Measurements from ENCODE around the gene SERPINB6.
"Not testable (repeated sequence)": the region's sequence is repeated elsewhere in the genome, so short reads cannot be mapped to it uniquely, and the experiment has no call there.

SERPINB6 gene

DNA sequence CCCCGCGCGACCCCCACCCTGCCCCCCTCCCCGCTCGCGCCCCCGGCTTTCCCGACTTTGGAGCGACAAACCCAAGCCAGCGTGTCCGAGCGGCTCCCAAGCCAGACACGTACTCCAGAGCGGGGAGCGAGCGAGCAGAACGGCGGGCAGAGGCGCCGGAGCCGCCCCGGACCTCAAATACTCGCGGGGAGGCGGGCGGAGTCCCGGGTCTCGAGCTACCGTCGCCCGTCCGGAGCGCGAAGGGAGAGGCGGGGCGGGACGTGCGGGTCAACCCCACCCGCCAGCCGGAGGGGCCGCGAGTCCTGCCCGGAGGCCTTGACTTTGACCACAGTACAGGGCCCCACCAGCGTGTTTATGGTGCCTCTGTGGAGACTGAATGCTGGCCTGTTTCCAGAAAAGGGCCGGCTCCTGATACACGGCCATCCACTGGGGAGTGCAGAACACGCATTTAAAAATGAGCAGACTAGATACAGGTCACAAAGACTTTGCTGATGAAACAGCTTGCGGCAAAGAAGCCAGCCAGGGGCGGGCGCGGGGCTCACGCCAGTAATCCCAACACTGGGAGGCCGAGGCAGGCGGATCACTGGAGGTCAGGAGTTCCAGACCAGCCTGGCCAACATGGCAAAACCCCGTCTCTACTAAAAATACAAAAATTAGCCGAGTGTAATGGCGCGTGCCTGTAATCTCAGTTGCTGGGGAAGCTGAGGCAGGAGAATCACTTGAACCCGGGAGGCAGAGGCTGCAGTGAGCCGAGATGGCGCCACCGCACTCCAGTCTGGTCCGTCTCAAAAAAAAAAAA, at the start of gene SERPINB6:
Gene SERPINB6 (minus strand): TSS at position 148 of the 799 bp plus-strand sequence. CDS start 12,235 bp downstream, outside the sequence.
- DNase-seq (ENCODE audit: low read depth in 2 of 2): no peak

DNA sequence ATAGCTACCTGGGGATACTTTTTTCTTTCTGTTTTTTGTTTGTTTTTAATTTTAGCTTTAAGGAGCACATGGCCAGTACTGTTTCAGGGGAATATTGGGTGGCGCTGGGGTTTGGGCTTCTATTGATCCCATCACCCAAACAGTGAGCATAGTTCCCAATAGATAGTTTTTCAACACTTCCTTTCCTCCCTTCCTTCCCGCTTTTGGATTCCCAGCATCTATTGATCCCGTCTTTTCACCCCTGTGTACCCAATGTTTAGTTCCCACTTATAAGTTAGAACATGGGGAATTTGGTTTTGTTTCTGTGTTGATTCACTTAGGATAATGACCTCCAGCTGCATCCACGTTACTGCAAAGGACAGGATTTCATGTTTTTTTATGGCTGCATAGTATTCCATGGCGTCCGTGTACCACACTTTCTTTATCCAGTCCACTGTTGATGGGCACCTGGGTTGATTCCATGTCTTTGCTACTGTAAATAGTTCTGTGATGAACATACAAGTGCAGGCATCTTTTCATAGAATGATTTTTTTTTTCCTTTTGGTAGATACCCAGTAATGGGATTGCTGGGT, 48.5 kb upstream of the SERPINB6 start:
- no peak for DNase-seq (ENCODE audit: low read depth in 2 of 2)

DNA sequence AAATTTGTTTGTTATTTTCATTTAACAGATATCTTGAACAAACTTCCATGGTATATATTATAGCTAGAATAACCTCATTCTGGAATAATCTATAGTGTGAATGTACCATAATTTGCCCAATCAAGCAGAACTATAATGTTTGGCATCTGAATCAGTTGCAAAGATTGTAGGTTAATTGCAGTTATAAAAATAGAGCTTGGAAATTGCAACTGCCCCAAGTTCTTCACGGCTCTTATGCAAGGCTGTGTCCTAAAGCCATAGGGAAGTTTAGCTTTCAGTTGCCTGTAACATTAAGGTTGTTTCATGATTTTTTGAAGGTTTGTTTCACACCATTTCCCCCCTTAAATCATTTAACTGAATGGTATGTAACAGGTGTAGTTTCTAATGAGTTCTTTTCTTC, 47.7 kb upstream of the SERPINB6 start:
- DNase-seq (ENCODE audit: low read depth in 2 of 2): no peak

DNA sequence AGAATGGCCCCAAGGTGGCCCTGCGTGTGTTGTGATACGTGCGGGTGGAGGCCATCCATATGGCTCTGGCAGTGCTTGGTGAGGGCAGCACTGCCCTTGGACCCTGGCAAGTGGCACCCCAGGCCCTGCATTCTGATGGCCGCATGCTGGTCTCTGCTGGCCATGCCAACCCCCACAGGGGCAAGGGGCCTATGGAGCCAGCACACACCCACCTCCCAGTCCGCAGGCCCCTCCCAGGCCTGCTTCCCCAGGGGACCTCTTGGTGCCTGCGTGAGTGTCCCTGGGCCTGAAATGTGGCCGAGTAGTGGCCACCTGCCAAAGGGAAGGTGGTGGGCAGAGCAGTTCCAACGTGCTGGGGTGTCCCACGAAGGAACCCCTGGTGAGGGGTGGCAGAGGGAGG, 45.9 kb upstream of the SERPINB6 start:
- DNase-seq (ENCODE audit: low read depth in 2 of 2): no peak

DNA sequence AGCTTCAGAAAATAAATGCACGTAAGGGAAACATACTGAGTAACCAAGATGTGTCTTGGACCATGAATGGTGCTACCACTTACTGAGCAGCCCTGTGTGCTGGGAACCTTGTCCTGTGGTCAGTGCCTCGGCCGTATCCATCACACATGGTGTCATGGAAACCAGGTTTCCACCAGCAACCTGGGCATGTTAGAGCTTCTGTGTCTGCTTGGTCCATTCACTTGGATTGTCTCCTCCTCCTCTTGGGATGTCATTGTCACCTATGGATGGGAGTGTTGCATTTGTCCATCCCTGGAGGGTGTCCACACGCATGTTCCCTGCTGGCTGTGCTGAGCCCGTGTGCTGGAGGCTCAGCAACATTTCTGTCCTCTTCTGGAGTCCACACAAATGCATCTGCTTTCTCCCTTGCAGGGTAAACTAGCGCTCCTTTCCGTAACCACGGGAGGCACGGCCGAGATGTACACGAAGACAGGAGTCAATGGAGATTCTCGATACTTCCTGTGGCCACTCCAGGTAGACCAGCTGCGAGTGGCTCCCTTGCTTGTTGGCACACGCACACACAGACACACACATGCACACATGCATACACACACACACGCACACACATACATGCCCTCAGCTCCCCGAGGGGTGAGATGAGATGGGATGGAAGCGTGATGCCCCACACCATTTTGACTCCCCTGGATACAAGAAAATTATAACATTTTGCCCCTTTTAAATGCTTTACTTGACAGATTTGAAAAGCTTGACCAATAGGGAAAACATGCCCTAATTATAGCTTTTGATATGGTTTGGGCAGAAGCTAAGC, 45.3 kb upstream of the SERPINB6 start:
- no peak for DNase-seq (ENCODE audit: low read depth in 2 of 2)

DNA sequence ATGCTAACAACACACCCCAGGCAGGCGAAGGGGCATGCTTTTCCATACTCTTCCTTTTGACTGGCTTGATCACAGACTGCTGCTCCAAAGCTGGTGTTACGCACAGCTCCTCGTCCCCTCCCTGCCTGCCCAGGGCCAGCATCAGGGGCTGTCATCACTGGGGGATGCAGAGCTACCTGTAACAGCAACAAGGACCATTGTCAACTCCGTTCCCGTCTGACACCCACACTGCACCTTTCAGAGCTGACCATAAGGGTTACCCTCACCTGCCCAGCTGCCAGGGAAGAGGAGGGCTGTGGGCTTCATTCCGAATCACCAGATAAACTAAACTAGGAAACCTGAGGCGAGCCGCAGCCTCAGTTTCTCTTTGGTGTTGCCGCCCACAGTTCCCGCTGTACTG, 43.8 kb upstream of the SERPINB6 start:
- no peak for DNase-seq (ENCODE audit: low read depth in 2 of 2)

DNA sequence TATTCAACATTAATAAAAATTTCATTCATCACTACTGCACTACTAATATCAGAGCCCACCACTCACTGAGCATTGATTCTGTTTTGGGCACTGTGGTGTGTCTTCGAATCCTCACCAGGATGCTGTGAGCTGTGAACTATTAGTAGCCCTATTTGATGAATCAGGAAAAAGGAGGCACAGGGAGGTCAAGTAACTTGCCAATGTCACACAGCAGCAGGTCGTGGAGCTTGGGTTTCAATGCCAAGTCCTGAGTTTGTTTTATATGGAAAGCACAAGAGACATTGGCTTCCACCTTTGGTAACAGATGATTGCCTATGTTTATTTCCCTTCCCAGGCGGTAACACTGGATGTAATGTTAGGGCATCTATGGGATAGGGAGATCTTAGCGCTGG, 43.3 kb upstream of the SERPINB6 start:
- DNase-seq (ENCODE audit: low read depth in 2 of 2): no peak

DNA sequence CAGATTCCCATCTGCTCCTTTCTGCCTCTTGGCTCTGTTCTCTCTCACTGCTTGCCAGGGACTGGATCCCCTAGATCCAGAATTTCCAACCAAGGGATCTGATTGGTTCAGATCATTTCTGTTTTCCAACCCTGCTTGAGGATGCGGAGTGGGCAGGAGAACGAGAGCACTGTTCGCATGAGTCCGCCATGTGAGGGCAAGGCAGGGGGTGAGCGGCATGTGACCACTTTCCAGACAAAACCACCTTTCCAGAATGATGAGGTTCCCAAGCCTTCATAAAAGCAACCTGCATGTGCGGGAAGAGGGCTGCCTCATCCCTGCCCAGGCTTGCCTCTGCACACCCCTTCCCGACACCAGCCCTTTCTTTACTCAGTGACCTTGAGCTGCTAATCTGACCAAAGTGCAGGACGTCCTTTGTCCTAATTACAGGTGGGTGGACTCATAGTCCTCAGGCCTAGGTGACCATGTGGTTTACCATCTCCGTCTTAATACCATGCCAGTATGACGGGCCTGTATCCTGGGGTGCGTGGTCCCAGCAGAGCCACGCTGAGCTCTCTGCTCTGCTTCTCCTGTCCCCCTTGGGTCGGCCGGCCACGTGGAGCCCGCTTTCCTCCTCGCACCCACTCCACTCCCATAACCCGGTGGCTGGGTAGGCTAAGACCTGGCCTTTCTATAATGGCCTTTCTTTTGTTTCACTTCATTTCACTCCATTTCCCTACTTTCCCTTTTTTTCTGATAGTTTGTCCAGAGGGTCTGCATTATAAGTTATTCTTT, 42.7 kb upstream of the SERPINB6 start:
- DNase-seq (ENCODE audit: low read depth in 2 of 2): no peak

DNA sequence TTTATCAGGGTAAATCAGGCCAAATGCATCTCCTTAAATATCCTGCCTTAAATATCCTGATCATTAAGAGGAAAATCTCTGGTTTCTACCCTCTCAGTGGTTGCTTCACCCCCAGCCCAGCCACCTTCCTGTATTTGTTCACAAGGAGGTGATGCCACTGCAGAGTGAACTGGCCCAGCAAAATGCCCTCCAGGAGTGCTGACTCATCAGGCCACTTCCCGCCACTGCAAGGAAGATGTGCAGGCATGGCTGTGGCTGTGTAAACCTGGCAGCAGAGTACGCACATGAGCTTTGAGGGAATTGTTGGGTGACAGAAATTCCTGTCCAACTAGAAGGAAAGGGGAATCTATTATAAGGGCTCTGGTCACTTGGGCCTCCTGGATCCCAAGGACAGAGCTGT, 42.1 kb upstream of the SERPINB6 start:
- DNase-seq (ENCODE audit: low read depth in 2 of 2): no peak

DNA sequence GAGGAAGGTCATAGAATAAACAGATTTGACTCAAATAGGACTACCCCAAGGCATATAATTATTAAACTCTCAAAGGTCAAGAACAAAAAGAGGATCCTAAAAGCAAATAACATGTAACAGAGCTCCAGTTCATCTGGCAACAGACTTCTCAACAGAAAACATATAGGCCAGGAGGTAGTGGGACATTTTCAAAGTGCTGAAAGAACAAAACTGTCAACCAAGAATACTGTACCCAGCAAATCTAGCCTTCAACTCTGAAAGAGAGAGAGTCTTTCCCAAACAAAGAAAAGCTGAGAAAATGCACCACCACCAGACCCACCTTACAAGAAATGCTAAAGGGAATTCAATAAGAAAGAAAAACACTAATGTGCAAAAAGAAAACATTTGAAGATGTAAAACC, 40.2 kb upstream of the SERPINB6 start:
- DNase-seq (ENCODE audit: low read depth in 2 of 2): no peak

DNA sequence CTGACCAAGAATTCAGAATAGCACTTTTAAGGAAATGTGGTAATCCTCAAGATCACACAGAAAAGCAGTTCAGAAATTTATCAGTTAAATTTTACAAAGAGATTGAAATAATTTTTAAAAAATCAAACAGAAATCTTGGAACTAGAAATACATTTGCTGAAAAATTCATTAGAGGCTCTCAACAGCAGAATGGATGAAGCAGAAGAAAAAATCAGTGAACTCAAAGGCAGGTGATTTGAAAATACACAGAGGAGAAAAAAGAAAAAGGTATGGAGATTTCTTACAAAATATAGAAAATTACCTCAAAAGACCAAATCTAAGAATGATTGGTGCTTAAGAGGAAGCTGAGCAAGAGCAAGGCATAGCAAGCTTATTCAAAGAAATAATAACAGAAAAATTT, 39.8 kb upstream of the SERPINB6 start:
- DNase-seq (ENCODE audit: low read depth in 2 of 2): no peak

DNA sequence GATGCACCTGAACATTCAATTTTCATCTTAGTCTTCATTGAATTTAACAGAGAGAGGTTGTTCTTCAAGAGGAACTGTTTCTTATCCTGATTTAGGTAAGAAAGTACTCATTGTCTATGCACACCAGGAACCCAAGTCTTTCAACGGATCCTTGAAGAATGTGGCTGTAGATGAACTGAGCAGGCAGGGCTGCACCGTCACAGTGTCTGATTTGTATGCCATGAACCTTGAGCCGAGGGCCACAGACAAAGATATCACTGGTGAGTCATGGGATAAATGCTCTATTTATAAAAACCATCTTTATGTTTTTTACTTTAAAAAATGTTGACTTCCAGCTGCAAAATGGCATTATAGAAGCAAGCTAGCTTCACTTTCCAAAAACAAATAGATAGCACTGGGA, 38.6 kb upstream of the SERPINB6 start:
- DNase-seq (ENCODE audit: low read depth in 2 of 2): no peak

DNA sequence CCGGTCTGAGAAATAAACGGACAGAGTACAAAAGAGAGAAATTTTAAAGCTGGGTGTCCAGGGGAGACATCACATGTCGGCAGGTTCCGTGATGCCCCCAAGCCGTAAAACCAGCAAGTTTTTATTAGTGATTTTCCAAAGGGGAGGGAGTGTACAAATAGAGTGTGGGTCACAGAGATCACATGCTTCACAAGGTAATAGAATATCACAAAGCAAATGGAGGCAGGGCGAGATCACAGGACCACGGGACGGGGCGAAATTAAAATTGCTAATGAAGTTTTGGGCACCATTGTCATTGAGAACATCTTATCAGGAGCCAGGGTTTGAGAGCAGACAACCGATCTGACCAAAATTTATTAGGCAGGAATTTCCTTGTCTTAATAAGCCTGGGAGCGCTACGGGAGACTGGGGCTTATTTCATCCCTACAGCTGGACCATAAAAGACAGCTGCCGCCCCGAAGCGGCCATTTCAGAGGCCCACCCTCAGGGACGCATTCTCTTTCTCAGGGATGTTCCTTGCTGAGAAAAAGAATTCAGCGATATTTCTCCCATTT, 37.4 kb upstream of the SERPINB6 start:
- DNase-seq (ENCODE audit: low read depth in 2 of 2): not testable (repeated sequence)

DNA sequence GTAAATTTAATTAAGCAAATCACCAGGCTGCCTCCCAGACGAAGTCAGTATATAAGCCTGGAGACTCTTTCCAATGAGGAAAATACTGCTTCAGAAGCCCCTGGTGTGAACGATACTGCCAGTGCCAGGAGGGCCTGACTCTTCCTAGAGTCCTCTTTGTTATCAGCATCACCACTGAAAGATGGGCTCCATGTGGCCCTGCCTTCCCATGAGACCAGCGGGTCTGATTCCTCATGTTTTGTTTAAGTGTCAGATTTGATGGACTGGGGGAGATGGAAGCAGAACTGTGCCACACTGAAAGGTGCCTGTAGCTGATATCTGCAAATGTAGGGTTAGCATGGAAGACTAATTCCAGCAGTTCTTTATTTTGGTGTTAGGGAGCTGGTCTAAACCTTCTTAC, 36.2 kb upstream of the SERPINB6 start:
- no peak for DNase-seq (ENCODE audit: low read depth in 2 of 2)

DNA sequence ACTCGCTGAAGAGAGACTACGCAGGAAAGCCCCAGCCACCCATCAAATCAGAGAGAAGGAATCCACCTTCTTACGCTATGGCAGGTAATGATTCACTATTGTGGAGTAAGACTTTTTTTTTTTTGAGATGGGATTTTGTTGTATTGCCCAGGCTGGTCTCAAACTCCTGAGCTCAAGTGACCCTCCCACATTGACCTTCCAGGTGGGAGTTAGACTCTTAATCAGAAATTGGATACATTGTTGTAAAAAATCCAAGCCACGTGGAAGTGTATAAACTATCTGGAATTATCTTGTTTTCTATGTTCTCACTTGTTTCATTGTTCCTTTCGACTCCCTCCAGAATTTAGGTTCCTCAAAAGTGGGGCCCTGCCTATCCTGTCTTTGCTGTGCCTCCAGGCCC, 35.1 kb upstream of the SERPINB6 start:
- no peak for DNase-seq (ENCODE audit: low read depth in 2 of 2)

DNA sequence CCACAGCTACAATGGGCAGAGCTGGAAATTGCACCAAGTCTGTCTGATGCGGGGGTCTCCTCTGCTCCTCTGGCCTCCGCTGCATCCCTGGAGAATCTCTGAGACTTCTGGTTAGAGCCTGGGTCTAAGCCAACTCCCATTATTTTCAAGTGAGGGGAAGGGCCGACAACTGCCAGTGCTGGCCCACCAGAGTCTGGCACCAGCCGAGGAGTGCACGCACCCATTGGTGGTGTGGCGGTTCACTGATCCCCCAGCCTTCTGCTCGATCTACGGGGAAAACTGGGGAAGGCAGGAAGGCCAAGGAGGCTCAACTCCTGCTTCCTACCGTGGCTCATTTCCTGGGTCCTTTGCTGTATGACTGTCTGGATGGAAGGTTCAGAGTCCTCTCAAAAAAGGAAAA, 34.5 kb upstream of the SERPINB6 start:
- DNase-seq (ENCODE audit: low read depth in 2 of 2): no peak

DNA sequence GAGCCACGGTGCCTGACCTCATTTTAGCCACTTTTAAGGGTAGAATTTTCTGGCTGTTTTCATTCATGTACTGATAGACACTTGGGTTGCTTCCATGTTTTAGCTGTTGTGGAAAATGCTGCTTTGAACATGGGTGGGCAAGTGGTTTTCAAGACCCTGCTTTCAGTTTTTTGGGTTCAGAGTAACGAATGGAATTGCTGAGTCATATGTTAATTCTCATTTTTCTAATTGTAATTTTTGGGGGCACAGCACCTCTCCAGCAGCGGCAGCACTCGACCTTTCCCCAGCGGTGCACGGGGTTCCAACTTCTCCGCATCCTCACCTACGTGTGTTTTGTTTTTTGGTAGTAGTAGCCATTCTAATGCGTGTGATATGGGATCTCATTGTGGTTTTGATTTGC, 33.7 kb upstream of the SERPINB6 start:
- no peak for DNase-seq (ENCODE audit: low read depth in 2 of 2)

DNA sequence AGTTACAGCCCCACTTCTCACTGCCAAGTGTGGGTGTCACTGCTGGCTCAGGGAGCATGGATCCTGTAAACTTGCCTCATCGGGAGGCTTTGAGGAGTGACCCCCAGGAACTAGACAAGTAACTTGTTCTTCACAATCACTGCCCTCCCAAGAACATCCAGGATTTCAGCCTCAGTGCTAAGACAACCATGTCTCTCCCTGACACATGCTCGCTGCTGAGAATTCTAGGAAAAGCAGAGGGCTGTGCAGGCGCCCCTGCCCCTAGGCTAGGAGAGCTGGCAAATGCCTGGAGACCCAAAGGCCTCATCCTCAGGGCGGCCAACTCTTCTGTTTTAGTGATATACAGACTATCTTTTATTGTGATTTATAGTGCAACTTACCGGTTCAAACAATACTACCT, 31.9 kb upstream of the SERPINB6 start:
- not testable (repeated sequence) for DNase-seq (ENCODE audit: low read depth in 2 of 2)

DNA sequence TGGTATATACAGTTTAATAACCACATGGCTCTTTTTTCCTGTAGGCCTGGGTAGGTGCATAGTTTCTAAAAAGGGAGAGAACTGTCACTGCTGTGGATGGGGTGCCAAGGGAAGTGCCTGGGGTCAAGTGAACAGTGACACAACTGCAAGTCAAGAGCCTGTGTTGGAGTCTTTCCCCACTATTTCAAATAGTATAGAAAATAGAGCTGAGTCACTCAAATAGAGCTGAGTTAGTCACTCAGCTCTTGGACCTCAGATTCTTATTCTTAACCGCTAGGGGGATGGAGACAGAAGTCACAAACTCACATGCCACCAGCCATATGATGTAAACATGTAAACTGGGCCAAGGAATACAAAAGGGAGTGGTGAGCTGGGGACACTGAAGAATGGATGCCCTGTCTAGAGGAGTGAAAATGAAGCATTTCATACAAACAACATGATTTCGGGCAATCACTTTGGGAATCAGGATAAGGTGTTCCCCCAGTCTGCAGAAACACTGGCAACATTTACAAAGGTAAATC, 30.5 kb upstream of the SERPINB6 start:
- no peak for DNase-seq (ENCODE audit: low read depth in 2 of 2)

DNA sequence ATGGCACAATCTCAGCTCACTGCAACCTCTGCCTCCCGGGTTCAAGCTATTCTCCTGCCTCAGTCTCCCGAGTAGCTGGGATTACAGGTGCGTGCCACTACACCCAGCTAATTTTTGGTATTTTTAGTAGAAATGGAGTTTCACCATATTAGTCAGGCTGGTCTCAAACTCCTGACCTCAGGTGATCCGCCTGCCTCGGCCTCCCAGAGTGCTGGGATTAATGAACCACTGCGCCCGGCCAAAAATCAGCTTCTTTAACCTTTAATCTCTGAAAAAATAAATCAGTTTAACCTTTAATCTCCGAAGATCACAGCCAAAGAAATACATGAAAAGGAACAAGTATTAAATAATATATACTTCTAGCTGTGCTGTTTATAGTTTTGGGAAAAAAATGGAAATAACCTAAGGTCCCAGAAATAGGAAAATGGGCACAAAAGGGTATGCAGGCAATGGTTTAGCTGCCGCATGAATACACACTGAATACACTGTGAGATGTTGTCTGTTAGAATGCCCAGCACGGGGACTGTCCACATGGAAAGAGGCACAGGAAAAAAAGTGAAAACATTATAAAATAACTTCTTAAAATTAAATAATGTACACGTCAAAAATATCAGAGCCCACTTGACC, 29.9 kb upstream of the SERPINB6 start:
- no peak for DNase-seq (ENCODE audit: low read depth in 2 of 2)
